Esophagus squamous epithelium (tissue), 5 donors: ENCODE data around the gene GOT2. TPM values are rescaled to one million over a fixed set of nuclear protein-coding genes. Genes with fewer than 3 reads are reported as not detected.

Experiments
- DNase-seq: peaks from one replicate; lab custom pipeline; 2025; lab: John Stamatoyannopoulos, UW
- H3K27ac ChIP-seq, 4 donors: fragments of 200-600 bp; sonication (generic); one replicate each; pipeline ENCODE4 v1.5.1; 2016 to 2019; ENCODE audit warnings: mild to moderate bottlenecking in 1 of 4
- H3K27me3 ChIP-seq, 4 donors: fragments of 200-600 bp; sonication (generic); 1 replicate in 3 of 4; 2 replicates in 1 of 4; pipeline versions ENCODE4 v1.5.1 to v1.6.0; 2017 to 2021; ENCODE audit warnings: antibody characterized with exemption in 1 of 4
- H3K36me3 ChIP-seq, 3 donors: fragments of 200-600 bp; sonication (generic); one replicate each; pipeline ENCODE4 v1.5.1; 2016 to 2019
- H3K4me1 ChIP-seq, 3 donors: fragments of 200-600 bp; sonication (generic); one replicate each; pipeline ENCODE4 v1.5.1; 2017 to 2019
- H3K4me3 ChIP-seq, 4 donors: fragments of 200-600 bp; sonication (generic); 1 replicate in 3 of 4; 2 replicates in 1 of 4; pipeline ENCODE4 v1.5.1; 2016 to 2019; ENCODE audit warnings: mild to moderate bottlenecking in 2 of 4, moderate library complexity in 1 of 4
- H3K9me3 ChIP-seq, 3 donors: fragments of 200-600 bp; sonication (generic); one replicate each; pipeline ENCODE4 v1.5.1; 2016 to 2019
- POLR2A ChIP-seq, 4 donors: fragments of 450-650 bp; IDR thresholded peaks; one replicate each; pipeline ENCODE4 v1.6.1; 2017; ENCODE audit warnings: antibody characterized with exemption in 4 of 4, mild to moderate bottlenecking in 4 of 4, moderate library complexity in 3 of 4
- WGBS, 2 donors: methylation state at CpG; one replicate each; pipeline ENCODE4 v1.1.5; 2018; 5-methylcytosine and 5-hydroxymethylcytosine counted together
- intact Hi-C: fragments of 100-400 bp; cut with DNase I; formaldehyde crosslinking; loops from one replicate; pipeline ENCODE4 v1.15.0; 2022
- total RNA-seq, 4 donors: library from RNA; depleted of rRNA; stranded (reverse); fragments of >200 nt; gene quantifications; one replicate each; pipeline ENCODE4 v1.1.0, GENCODE V29; 2016
- TF ChIP-seq, protein P1 (sequence below), 6 experiments: fragments of 450-650 bp in 4 of 6; fragments of 200-600 bp in 2 of 6; sonication (generic) in 2 of 6; IDR thresholded peaks; one replicate each; pipeline ENCODE4 v1.5.1; 2016 to 2019; ENCODE audit warnings: antibody characterized with exemption in 6 of 6, mild to moderate bottlenecking in 4 of 6, moderate library complexity in 4 of 6
- donor health status: DM: yes; HTN: yes; CAD: no.

GOT2 gene
- total RNA-seq, 4 donors from 2014 or later: 67.5 to 172 (median 110) TPM

DNA sequence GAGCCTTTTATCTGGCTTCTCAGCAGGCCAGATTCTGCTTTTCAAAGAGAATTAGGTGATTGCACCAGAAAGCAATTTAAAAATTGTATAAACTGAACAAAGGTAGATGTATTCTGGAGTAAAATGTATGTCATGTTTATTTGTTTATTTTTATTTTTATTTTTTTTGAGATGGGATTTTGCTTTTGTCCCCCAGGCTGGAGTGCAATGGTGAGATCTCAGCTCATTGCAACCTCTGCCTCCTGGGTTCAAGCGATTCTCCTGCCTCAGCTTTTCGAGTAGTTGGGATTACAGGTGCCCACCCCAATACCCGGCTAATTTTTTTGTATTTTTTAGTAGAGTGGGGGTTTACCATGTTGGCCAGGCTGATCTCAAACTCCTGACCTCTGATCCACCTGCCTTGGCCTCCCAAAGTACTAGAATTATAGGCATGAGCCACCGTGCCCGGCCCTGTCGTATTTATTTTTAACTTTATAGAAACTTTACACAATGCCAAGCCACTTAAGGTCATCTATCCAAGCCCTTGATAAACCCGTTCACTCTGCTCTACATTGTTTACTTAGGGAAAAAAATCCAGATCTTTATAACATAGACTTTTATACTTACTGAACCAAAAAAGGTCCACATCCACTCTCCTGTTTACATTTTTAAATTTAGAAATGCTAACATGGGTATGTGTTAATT, 22.7 kb upstream of the GOT2 start:
- Histone ChIP-seq H3K4me3 (no peak overlapping the region), H3K9me3 (no peaks in the 10 kb centered on the region), H3K27me3 (no peaks in the 10 kb centered on the region), H3K36me3 (no peaks in the 10 kb centered on the region), H3K27ac (no peak overlapping the region), H3K4me1 (peaks cover 0 to 7% (median 0%) of the 10 kb centered on the region in 3 donors)
- no peak for TF ChIP-seq POLR2A (IDR thresholded peaks at IDR 0.05)
- TF ChIP-seq, protein P1, sequence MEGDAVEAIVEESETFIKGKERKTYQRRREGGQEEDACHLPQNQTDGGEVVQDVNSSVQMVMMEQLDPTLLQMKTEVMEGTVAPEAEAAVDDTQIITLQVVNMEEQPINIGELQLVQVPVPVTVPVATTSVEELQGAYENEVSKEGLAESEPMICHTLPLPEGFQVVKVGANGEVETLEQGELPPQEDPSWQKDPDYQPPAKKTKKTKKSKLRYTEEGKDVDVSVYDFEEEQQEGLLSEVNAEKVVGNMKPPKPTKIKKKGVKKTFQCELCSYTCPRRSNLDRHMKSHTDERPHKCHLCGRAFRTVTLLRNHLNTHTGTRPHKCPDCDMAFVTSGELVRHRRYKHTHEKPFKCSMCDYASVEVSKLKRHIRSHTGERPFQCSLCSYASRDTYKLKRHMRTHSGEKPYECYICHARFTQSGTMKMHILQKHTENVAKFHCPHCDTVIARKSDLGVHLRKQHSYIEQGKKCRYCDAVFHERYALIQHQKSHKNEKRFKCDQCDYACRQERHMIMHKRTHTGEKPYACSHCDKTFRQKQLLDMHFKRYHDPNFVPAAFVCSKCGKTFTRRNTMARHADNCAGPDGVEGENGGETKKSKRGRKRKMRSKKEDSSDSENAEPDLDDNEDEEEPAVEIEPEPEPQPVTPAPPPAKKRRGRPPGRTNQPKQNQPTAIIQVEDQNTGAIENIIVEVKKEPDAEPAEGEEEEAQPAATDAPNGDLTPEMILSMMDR (IDR thresholded peaks at IDR 0.05): no peak
- 31 to 45% methylated on average over 7 of the region's 7 CpGs for WGBS, 2 donors
- intact Hi-C loops: loop anchor here (10.0 kb wide), 2 partner anchors 72 to 422 kb away; partner anchors contain the start of gene SLC38A7
- no peak for DNase-seq

DNA sequence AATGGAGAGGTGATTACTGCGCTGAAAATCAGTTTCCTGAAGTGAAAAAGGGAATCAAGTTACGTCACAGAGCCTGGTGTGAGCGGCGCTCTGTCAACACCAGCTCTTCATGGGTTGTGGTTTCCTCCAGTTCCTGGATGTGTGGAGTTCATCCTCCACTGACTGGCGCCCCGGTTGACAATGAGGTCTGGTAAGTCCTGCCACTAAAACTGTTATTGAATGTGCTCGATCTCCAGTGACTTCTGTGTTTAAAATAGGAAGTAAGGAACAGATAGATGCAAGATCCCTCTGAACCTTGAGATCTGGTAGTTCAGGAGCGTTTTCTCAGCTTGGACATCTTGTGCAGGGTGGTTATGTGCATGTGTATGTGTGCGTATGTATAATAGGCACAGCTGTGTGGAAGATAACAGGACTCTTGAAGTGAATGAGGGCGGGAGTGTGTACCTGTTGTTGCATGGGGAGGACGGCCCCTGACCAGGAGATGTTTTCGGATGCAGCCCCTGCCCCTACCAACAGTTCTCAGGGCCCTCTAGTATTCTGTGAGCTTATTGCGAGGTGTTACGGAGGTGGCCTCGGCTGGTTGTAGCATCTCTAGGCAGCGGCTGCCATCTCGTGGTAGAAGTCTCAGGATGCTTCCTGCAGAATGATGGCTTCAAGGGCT, 22.0 kb upstream of the GOT2 start:
- intact Hi-C loops: loop anchor here (10.0 kb wide), 2 partner anchors 71 to 421 kb away; partner anchors contain the start of gene SLC38A7
- no peaks in the 10 kb centered on the region for H3K36me3 ChIP-seq
- H3K4me1 ChIP-seq: peaks cover 0 to 7% (median 0%) of the 10 kb centered on the region in 3 donors
- no peaks in the 10 kb centered on the region for H3K27me3 ChIP-seq
- peak; percentile 9 for DNase-seq
- H3K4me3 ChIP-seq: no peak overlapping the region
- WGBS, 2 donors: 25 to 26% methylated on average over 17 of the region's 17 CpGs
- no peaks in the 10 kb centered on the region for H3K9me3 ChIP-seq
- no peak for TF ChIP-seq POLR2A (IDR thresholded peaks at IDR 0.05)
- TF ChIP-seq, protein P1 (IDR thresholded peaks at IDR 0.05): peak; percentile 32 to 77 (median 62)
- H3K27ac ChIP-seq: no peak overlapping the region

DNA sequence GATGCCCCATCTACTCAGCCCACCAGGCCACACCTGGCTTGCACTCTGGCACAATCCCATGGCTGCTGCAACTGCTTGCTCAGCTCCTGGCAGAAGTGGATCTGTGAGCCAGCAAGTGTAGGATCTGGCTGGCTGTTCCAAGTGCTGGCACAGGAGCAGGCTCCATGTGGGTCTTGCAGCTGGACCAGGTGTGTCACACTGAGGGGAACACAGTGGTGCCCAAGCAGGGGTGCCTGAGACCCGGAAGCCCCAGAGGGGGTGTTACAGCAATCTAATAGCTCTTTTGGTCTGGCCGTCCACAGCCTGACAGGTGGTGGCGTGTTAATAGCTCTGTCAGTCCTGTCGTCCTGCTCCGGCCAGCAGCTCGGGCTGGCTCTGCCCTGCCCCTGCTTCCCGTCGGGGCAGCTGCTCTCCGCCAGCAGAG, 19.6 kb upstream of the GOT2 start:
- WGBS, 2 donors: 16 to 64% methylated on average over 3 to 6 of the region's 9 CpGs

DNA sequence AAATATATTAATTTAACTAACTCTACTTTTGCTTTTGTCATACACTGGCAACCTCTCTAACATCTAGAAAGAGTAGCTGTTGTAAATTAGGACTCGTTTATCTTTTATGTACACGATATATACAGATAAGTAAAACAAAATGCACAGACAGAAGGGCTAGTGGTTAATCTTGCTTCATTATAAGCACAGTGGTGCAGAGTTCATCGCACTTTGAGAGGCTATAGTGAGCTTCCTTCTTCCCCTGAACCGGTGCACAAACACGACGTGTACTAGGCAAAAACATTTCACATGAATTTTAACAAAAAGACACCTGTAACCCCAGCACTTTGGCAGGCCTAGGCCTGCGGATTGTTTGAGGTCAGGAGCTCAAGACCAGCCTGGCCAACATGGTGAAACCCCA, 10.4 kb upstream of the GOT2 start:
- no peak for DNase-seq
- WGBS, 2 donors: 79 to 80% methylated on average over 4 to 7 of the region's 7 CpGs
- no peaks in the 10 kb centered on the region for H3K27me3 ChIP-seq
- H3K4me1 ChIP-seq: no peaks in the 10 kb centered on the region
- TF ChIP-seq, protein P1 (IDR thresholded peaks at IDR 0.05): no peak
- intact Hi-C loops: no loop called here
- H3K4me3 ChIP-seq: no peak overlapping the region
- no peak overlapping the region for H3K27ac ChIP-seq
- H3K36me3 ChIP-seq: no peaks in the 10 kb centered on the region
- H3K9me3 ChIP-seq: no peaks in the 10 kb centered on the region

More for the DNA sequence above, 19.6 kb upstream of the GOT2 start:
- no peaks in the 10 kb centered on the region for H3K36me3 ChIP-seq
- peaks cover 0 to 7% (median 0%) of the 10 kb centered on the region in 3 donors for H3K4me1 ChIP-seq
- no peak overlapping the region for H3K27ac ChIP-seq
- no peak for TF ChIP-seq POLR2A (IDR thresholded peaks at IDR 0.05)
- TF ChIP-seq, protein P1 (IDR thresholded peaks at IDR 0.05): no peak
- no peak overlapping the region for H3K4me3 ChIP-seq
- H3K9me3 ChIP-seq: no peaks in the 10 kb centered on the region
- no peak for DNase-seq
- no peaks in the 10 kb centered on the region for H3K27me3 ChIP-seq
- intact Hi-C loops: loop anchor here (10.0 kb wide), 2 partner anchors 69 to 419 kb away; partner anchors contain the start of gene SLC38A7

DNA sequence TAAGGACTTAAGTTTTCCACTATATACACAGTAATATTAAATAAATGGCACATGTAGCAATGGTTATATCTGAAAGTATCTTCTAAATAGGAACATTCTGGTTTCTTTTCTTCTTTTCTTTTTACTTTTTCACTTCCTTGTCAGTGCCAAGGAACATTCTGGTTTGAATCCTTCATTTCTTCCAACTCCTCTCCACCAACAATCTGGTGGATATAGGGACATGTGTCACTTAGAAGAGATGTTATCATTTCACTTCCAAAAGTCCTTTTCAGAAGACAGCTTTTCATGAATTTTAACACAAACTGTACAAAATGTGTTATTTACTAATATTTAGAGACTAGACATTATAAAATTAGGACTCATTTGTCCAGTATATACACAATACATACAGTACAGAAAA, 7.9 kb upstream of the GOT2 start:
- H3K27me3 ChIP-seq: no peaks in the 10 kb centered on the region
- no peak overlapping the region for H3K4me3 ChIP-seq
- no peak for DNase-seq
- no peaks in the 10 kb centered on the region for H3K36me3 ChIP-seq
- intact Hi-C loops: no loop called here
- H3K27ac ChIP-seq: no peak overlapping the region
- no peaks in the 10 kb centered on the region for H3K9me3 ChIP-seq
- TF ChIP-seq, protein P1 (IDR thresholded peaks at IDR 0.05): no peak
- no peak for TF ChIP-seq POLR2A (IDR thresholded peaks at IDR 0.05)
- no peaks in the 10 kb centered on the region for H3K4me1 ChIP-seq
